ENCODE data around the gene ADAMTS16.

The ADAMTS16 gene

GRCh38 chr5:5183189-5183699 lies 43.1 kb downstream of the ADAMTS16 start:
- no peak for DNase-seq (ENCODE audit: low read depth in 2 of 2)

DNA sequence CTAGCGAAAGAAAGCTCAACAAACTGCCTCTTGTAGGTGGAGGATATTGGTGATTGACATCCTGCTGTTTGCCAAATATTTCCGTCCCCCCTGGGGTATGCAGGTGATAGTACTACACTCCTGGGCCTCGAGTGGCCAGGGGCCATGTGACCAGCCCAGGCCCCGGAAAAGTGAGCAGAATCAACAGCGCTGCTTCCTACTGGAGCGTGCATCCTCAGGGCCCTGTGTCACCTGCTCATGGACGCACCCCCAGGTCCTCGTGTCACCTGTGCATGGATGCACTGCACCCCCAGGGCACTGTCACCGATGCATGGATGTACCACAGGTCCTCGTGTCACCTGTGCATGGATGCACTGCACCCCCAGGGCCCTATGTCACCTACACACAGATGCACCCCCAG lies 43.8 kb downstream of the ADAMTS16 start:
- no peak for DNase-seq (ENCODE audit: low read depth in 2 of 2)

DNA sequence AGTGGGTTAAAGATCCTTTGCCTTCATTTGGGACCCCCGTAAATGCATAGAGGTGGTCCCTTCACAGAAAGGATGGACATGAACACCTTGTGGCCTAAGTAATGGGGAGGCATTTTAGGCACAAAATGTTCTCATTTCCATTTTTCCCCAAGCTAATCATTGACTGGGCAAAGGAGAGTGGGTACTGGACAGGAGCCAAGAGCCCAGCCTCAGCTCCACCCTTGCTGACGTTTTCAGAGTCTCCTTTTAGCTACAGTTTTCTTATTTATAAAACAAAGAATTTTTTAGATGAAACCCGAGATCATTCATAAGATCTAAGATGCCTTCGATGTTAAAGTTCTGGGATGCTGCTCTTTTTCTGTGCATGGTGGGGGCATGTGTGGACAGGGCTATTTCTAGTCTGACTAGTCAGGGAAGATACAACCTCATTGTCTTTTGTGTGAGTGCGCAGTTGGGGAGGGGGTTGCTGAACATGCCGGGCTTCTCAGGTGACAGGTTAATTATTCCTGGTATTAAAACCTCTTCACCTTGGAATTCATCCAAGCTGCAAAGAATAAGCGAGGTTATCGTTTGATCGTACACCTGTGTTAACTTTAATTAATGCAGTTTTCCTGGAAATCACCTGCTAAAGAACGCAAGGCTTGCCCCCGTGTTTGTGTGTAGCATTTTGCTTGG lies 48.4 kb downstream of the ADAMTS16 start:
- no peak for DNase-seq (ENCODE audit: low read depth in 2 of 2)

DNA sequence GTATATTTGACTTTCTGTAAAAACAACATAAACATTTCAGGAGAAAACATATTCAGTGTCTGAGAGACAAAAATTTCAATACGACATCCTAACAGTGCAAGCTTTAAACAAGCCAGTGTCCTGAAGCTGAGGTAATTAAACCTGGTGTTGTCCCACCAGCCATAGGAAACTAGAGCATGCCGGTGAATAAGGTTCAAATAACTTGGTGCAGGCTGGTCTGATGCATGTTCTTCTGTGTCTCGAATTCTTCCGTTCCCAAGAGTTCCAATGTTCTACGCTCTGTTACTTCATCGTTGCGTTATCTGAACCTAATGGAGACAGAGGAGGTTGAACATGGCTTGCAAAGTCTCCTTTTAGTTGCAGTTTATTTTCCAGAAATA lies 48.9 kb downstream of the ADAMTS16 start:
- no peak for DNase-seq (ENCODE audit: low read depth in 2 of 2)

- DNase-seq (ENCODE audit: low read depth in 2 of 2) = no peak
These were observed 51.8 kb downstream of the ADAMTS16 start for GRCh38 chr5:5191906-5192305.

DNA sequence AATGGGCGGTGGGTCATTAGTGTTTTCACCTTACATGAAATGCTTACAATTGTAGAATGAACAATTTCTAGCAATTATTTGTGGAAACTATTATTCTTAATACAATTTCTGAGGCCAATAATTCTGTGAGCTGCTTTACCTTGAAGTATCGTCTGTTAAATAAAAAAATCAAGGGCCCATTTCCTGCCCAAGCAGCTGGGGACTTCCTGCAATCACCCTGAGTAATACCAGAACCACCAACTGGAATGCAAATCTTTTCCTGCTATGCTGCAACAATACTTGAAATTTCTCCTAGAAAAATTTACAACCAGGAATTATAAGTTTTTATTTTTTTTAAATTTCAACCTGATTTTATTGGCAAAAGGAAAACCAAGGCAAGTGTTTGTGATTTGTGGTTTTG lies 52.6 kb downstream of the ADAMTS16 start:
- no peak for DNase-seq (ENCODE audit: low read depth in 2 of 2)

DNA sequence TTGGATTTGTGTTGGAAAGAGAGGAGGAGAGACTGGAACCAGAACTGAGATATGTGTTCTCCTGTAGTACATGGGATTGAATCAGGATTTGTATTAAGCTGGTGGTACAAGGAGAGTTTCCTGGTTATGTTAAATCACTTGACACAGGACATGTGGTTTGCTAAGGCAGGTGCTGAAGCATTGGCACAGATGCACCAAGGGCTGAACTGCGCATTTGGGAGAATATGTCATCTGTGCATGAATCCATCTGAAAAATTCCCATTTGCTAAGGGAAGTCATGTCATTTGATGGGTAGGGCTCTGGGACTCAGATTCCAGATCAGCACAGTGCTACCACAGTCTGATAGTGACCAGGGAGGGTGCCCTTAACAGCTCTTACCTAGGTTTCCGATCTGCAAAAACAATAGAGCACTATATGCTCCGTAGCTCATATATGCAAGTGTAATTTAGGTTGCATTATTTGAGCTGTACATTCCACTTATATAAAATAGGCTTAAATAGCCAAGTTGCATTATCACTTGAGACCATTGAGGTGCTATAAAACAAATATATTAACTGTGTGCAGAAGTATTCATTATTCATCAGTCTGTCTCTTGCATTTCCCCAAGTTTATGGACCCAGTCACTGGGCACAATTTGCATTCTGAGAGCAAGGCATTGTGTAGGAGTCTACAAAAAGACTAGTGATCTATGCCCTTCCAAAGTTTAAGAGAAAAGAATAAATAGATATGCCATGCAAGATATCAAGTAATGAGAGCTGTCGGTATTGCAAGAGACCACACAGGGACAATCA lies 55.2 kb downstream of the ADAMTS16 start:
- DNase-seq (ENCODE audit: low read depth in 2 of 2) = no peak

DNA sequence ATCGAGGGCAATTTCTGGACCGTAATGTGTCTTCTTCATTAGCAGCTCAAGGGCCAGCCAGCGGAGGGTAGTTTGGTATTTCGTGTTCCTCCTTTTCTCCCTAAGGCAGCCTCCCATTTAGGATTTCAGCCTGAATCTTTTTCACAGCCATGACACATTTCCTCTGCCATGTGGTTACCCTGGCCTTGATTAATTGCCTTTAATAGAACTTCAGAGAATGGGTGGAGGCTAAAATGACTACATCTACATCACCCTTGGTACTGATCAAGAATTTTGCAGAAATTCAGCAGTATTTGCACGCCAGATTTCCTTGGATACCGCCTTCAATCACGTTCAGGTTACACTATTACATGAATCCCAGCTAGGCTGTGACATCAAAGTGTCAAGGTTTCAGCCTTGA lies 58.0 kb downstream of the ADAMTS16 start:
- DNase-seq (ENCODE audit: low read depth in 2 of 2) = no peak

DNA sequence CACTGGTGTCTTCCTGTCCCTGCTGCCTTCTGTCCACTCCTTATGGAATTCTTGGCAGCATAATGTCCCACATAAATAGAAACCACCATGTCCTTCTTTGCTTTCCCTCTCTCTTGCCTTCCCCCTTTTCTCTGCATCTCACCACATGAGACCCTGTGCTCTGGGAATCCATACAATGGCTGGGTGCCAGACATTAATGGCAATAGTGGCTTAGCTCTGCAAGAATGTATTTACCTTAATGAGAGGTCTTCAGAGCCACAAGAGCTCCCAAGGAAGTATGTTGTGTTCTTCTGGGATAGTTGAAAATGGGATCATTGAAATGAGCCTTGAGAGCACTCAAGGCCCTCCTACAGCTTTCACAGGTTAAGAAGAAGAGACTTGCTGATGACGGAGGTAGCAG lies 58.7 kb downstream of the ADAMTS16 start:
- DNase-seq (ENCODE audit: low read depth in 2 of 2) = no peak

DNA sequence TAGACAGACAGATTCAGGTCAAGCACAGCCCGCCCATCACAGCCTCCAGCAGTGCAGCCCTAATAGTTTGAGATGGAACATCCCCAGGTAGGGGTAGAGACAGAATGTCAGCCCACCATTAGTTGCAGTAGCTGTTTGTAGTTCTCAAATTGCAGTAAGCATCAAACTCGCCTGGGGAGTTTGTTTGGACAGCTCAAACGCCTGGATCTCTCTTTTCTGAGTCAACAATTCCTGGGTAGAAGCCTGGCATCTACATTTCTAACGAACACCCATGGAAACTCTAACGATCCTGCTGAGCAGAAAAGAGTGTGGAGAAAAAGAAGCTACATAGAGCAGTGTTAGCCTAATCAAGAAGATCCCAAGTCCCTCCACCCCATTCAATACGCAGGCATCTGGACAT lies 59.4 kb downstream of the ADAMTS16 start:
- DNase-seq (ENCODE audit: low read depth in 2 of 2) = no peak

GRCh38 chr5:5200133-5200532 lies 60.0 kb downstream of the ADAMTS16 start:
- DNase-seq (ENCODE audit: low read depth in 2 of 2) = no peak

DNA sequence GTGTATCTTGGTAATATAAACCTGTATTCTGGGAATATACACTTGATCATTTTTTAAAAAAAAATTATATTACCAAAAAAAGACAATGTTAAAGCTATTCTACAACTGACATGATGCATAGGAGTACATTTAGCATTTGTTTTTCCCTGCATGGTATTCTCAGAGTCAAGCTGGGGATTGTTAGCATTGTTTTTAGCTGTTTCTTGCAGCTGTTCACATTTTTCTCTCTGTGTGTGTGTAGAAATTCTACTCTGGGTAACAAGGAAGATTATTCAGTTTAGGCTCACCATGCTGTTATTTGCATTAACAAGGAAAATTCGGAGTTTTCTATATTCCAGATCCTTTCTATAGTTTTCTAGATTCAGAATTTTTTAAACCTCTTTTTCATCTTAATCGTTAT lies 62.2 kb downstream of the ADAMTS16 start:
- no peak for DNase-seq (ENCODE audit: low read depth in 2 of 2)

GRCh38 chr5:5203451-5203850 lies 63.3 kb downstream of the ADAMTS16 start:
- DNase-seq (ENCODE audit: low read depth in 2 of 2) = no peak

DNA sequence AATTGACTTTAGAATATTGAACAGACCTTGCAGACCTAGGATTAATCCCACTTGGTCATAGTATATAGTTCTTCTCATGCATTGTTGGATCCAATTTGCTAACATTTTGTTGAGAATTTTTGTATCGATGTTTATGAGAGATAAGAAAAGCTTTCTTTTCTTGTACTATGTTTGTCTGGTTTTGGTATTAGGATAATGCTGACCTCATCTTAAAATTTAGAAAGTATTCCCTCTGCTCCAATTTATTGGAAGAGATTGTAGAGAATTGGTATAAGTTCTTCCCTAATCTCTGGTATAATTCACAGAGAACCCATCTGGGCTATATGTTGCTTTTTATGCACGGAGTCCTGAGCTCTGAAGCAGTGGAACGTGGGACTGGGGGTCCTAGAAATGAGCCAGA lies 67.7 kb downstream of the ADAMTS16 start:
- no peak for DNase-seq (ENCODE audit: low read depth in 2 of 2)

DNA sequence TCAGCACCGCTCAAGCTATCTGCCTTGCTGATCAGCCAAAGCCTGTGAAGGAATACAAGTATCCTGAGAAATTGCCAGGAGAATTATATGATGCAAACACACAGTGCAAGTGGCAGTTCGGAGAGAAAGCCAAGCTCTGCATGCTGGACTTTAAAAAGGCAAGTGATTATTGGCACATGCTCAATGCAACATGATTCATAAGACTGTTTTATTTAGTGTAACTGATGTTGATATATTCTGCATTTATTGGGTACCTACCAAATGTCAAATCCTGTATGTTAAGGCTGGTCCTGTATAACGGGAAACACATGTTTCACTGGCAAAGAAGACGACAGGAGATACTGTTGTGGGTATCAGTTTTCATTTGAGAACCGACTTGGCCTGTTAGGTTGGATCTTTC lies 69.0 kb downstream of the ADAMTS16 start:
- DNase-seq (ENCODE audit: low read depth in 2 of 2) = no peak

GRCh38 chr5:5209510-5210286 lies 69.6 kb downstream of the ADAMTS16 start:
- no peak for DNase-seq (ENCODE audit: low read depth in 2 of 2)

GRCh38 chr5:5217371-5217770 lies 77.2 kb downstream of the ADAMTS16 start:
- DNase-seq (ENCODE audit: low read depth in 2 of 2) = no peak

DNA sequence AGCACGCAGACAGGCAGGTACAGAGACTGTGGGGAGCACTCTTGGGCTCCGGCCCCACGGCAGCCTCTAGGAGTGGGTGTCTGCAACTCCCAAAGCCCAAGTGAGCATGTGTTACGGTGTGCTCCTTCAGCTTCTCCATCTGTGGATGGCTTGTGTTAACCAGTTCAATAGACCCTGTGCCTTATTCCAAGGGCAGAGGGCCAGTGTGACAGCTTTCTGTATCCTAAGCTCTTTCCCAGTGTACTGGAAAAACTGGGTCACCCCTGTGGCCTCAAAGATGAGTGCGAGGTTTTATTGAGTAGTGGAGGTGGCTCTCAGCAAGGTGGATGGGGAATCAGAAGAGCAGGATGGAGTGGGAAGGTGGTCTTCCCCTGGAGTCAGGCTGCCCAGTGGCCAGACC lies 78.3 kb downstream of the ADAMTS16 start:
- DNase-seq (ENCODE audit: low read depth in 2 of 2) = no peak

GRCh38 chr5:5219541-5219940 lies 79.4 kb downstream of the ADAMTS16 start:
- no peak for DNase-seq (ENCODE audit: low read depth in 2 of 2)

DNA sequence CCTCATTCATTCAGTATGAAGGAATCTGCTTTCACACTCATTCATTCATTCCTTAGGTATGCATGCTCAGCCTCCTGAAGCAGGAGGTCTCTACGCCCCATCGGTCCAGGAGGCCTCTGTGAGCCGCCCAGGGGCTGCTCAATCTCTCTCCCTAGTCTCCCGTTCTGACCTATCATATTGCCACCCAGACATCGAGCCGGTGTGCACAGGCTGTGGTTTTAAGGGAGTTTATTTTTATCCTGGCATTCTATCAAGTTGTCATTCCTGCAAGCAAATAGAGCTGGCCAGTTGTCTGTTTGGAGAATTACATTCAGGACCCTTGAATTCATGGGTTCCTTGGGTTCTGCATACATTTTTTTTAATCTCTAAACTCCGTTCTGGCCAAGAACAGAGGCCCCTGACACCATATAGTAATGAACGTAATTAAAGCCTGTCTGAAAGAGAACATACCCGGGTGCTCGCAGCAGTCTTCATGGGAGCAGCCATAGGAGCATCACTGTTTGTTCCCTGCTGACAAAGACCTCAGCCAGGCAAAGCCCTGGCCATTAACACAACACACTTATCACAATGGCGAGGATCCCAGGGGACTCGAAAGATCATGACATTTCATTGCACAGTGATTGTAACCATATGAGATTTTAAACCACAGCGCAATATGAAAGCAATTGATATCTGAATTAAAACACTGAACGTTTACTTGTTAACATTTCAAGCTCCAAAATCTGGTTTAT lies 80.9 kb downstream of the ADAMTS16 start:
- no peak for DNase-seq (ENCODE audit: low read depth in 2 of 2)

- DNase-seq (ENCODE audit: low read depth in 2 of 2) = no peak
These were observed 81.6 kb downstream of the ADAMTS16 start for GRCh38 chr5:5221724-5222123.

DNA sequence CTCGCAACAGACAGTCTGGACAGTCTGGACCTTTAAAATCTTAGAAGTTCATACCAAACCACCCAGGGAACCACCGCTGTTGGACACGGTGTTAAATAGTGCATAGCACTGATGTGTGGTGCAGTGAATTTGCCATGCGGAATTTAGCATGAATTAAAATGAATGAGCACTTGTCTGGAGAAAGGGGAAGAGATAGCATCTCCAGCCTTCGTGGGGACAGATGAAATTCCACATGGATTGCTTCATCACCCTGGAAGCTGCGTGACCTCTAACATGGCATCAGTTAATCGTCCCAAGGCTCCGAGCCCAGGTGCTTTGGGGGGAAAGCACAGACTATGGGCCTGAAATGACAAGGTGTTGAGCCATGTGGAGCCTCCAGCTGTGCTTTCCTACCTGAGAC lies 91.4 kb downstream of the ADAMTS16 start:
- no peak for DNase-seq (ENCODE audit: low read depth in 2 of 2)
